NK-92 (cell line): ENCODE results near the gene SRSF5.

ENCODE experiments used
- DNase-seq: peaks from one replicate; lab custom pipeline; 2025; ENCODE audit not compliant: unreplicated experiment; lab: John Stamatoyannopoulos, UW

SRSF5 gene

DNA sequence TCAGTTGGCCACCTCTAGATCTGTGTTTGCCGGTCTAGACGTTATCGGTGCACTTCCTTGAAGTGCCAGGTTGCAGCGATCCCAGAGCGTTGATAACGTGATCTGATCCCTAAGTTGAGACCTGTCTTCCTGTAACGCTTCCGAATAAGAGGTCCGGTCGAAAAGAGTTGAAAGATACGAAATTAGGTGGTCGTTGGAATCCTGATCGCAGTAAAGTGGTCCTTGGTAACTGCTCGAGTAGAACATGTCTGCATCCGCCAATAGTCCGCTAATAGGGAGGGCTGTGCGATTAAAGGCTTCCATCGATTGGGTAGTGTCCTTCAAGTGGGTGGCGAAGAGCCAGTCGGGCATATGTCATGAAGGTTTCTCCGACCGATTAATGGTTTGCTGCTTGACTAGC is 2.7 kb downstream of the SRSF5 start:
- DNase-seq, result no peak

DNA sequence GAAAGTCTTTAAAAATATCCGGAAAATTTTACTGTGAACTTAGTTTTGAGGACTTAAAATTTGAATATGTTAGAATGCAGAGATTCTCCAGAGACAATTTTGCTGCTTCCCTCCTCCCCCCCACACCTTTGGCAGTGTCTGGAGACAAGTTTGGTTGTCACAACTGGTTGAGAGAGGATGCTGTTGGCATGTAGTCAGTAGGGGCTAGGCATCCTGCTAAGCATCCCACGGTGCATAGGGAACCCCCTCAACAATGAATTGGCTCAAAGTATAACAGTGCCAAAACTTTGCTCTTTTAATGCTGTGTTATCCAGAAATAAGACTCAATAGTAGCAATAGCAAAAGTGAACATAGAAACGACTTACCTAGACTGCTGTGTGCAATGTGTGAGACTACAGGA is 3.6 kb downstream of the SRSF5 start:
- no peak for DNase-seq

DNA sequence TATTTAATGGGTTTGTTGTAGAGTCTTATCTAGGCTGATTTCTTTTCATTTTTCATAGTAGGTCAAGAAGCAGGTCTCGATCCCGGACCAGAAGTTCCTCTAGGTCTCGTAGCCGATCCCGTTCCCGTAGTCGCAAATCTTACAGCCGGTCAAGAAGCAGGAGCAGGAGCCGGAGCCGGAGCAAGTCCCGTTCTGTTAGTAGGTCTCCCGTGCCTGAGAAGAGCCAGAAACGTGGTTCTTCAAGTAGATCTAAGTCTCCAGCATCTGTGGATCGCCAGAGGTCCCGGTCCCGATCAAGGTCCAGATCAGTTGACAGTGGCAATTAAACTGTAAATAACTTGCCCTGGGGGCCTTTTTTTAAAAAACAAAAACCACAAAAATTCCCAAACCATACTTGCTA is 4.2 kb downstream of the SRSF5 start:
- no peak for DNase-seq

DNA sequence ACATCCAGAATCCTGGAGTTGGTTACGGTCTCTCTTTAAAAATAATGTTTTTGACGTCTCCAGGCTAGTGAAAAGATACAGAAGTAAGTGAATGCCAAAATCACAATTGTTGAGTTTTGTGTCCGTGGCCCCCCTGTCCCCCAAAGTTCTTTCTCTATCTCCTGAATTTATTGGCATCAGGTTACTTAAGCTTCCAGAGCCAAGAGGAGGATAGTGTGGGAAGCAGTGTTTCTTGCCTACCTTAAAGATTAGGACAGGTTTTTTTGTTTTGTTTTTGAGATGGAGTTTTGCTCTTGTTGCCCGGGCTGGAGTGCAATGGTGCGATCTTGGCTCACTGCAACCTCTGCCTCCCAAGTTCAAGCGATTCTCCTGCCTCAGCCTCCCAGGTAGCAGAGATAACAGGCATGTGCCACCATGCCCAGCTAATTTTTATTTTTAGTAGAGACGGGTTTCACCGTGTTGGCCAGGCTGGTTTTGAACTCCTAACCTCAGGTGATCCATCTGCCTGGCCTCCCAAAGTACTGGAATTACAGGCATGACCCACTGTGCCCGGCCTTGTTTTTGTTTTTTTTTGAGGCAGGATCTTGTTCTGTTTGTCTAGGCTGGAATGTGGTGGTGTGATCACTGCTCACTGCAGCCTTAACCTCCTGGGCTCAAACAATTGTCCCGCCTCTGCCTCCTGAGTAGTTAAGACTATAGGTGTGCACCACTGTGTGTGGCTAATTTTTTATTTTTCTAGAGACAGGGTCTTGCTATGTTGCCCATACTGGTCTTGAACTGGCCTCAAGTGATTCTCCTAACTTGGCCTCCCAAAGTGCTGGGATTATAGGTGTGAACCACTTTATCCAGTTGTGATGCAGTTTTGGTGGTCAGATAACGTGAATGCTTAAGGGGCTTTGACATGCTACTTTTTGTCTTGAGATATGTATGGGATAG is 5.4 kb downstream of the SRSF5 start:
- DNase-seq, result no peak

DNA sequence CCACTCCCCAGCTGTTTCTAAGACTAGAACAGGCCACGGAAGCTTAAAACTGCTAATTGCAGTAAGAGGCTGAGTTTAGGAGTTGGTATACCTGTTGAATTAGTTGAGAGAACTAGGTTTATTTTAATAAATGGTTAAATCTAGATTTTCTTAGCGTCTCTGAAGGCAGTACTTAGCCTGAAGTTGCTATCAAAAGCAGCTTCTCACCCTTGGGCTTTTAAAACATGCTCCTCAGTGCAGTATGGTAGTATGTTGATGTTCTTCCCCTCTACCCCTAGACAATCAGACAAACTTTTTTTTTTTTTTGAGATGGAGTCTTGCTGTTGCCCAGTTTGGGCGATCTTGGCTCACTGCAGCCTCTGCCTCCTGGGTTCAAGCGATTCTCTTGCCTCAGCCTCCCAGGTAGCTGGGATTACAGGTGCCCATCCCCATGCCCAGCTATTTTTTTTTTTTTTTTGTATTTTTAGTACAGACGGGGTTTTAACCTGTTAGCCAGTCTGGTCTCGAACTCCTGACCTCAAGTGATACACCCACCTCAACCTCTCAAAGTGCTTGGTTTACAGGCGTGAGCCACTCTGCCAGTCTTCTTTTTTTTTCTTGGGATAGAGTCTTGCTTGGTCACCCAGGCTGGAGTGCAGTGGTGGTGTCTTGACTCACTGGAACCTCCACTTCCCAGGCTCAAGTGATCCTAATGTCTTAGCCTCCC is 6.8 kb downstream of the SRSF5 start:
- DNase-seq, result no peak

DNA sequence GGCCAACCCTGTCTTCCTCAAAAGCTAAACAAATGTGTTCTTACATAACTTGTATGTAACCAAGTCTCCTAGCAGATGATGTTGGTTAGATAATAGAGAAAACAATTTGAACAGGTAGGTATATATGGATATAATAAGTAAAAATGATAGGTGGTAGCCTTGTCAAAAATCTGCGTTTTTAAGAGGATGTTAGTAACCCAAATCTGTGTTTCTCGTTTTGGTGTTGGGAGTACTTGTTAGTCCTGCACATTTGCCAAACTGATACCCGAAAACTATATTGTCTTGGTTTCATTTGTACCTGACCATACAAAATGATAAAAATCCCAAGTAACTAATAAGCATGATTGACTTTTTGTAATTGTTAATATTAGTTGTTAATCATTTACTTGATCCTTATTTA is 8.1 kb downstream of the SRSF5 start:
- DNase-seq, result no peak

DNA sequence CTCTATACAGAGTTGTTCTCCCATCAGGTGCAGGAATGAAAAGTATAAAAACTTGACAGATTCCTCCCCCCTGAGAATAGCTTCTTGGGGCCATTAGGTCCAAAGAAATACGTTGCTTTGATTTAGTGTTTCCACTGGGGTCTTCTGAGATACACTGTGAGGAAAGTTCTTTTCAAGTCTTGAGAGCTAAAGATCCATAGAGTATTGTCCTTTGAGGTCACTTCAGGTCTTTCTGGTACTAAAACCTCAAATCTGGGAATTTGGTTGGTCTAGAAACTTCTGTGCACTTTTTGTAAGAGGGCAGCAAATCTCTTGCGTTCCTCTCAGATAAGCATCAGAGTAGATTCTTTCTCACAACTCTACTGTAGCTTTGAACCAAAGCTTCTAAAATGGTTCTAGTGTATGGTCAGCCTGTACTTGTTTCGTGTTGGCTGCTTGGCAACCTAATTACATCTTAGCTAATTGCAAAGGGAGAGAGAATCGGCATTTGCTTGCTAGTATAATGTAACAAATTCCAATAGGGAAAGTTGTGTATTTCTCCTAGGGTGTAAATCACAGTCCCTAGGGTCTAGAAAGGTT is 10.0 kb downstream of the SRSF5 start:
- DNase-seq, result no peak

DNA sequence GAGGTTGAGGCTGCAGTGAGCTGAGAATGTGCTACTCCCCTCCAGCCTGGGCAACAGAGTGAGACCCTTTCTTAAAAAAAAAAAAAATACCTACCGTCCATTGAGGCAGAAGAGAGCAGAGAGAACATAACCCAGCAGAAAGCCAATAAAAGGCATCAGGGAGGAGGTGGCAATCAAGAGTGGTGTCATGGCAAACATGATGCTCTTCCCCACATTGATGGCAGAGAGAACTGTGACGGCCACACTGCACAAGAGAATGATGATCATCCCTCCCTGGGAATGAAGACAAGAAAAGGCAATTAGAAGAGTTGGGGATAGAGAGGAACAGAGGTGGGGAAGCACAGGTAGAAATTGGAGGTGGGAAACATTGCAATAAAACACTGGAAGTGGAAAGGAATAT is 12.1 kb downstream of the SRSF5 start:
- no peak for DNase-seq

DNA sequence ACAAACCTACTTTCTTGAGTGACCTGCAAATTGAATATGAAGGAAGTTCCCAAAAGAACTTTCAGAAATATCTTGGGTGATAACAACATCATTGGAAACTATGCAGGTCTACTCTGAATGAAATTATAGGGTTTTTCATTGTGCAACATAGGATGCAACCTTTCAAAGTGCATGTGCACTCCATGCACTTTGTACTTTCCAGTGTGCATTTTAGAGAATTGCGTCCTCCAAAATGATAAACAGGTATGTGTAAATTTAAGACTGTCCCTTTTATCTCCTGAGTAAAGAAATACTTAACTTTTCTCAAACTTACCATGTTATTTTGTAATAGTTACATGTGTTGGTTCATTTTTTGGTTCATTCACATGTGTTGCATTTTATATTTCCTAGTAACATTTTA is 13.2 kb downstream of the SRSF5 start:
- DNase-seq, result no peak

DNA sequence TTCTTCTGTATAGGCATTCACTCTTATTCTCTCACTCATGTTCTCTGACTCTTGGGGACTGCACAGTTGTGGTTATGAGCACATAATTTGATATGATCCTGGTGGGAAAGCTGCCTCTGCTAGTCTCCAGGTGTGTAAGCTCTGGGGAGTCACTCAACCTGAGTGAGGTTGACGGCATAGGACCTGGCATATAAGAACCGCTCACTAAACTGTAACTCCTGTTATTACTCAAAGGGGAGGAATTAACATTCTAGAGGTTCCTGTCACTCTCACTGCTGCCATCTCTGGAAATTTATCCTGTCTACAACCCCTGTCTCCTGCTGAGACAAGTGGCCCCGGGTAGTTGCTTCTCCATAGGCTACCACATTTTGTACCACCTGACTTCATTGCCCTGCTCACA is 14.0 kb downstream of the SRSF5 start:
- DNase-seq, result no peak

DNA sequence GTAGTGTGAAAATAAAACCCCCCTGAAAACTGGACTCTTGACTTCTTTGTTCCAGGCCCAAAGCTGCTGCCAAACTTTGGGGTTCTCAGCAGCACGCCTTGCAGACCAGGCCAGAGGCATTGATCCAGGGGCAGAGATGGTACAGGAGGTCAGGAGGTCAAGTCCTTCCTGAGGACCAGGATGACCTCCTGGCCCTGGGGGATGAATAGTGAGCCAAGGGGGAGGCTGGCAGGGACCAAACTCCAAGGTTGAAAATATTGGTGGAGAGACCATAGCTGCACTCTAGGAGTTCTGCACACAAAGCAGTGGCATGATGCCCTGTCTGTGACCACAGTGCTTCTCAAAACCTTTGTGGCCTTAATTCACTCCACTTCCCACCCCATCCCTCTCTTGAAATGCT is 18.0 kb downstream of the SRSF5 start:
- no peak for DNase-seq

DNA sequence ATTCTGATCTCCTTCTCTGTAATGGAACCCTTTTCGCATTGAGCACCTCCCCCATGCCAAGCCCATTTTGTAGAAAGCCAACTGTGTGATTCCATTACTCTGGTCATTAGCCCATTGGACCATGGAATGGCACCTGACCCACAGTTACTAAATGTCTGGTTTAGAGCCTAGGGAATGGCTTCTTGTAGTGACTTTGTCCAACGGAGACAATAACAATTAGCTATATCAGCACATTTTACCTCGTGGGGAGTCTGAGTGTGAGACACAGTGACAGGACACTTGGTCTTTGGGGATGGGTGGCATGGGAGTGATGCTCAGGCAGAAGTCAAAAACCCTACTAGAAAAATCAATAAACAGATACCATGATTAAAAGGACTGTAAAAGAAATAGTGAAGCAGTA is 19.7 kb downstream of the SRSF5 start:
- DNase-seq, result no peak

DNA sequence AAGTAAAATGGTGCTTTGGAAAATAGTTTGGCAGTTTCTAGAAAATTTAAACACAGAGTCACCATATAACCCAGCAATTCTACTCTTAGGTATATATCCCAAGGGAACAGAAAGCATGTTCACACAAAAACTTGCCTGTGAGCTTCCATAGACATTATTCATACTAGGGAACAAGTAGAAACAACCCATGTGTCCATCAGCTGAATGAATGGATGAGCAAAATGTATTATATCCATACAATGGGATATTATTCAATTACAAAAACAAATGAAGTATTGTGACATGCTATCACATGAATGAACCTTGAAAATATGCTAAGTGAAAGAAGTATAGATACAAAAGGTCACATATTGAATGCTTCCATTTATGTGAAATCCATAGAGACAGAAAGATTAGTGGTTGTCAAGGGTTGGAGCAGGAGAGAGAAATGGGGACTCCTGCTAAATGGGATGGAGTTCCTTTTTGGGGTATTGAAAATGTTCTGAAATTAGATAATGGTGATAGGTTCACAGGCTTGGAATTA is 22.2 kb downstream of the SRSF5 start:
- no peak for DNase-seq

DNA sequence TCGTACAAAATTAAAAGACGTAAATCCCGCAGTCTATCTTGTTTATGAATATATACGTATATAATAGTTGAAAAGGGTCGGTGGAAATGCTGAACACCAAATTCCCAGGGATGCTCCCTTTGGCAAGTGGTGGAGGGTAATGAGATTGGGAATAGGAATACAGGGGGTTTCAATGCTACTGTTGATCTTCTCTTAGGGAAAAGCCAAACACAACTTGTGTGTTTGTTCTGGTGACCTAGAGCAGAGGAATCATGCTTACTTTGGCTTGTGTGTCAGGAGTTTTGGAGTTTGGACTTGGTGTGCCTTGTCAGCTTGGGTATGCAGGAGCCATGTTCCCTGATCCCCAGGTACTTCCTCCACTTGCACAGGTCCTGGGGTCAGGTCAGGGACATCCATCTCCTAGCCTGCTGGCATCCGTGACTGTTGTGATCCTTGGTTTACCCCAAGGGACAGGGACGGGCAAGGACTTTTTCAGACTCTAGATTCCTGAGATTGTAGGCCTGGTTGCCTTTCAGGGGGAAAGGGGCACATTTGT is 26.0 kb downstream of the SRSF5 start:
- DNase-seq, result no peak

DNA sequence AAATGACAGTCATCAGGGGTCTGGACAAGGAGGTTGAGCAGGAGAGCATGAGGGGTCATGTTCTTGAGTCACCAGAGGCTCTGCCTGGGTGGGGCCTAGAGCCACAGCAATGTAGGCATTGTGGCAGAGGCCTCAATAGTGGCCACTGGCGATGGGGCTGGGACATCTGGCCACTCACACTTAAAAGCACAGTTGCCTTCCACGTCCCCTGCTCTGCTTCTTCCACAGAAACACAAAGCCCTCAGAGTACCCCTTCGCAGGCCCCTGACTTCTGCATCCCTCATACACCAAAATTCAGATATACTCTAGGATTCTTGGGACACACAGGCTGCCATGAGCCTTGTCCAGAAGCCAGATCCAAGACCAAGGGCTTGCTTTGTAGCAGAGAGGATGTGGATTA is 27.8 kb downstream of the SRSF5 start:
- no peak for DNase-seq

DNA sequence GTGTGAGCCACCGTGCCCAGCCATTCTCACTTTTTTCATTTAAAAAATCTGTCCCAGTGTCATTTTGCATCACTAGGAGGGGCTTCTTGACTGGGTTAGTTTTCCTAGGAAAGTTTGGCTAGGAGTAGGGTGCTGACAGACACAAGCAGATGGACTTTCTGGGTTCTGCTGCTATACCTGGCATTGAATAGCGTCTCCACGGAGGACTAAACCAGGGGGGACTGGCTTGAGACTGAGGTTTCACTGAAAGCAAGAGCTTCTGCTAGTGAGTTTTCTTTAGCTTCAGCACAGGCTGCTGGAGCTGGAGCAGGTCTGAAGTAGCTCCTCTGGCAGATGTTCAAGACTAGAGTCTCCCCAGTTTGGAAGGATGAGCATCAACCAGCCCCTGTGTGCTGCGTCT is 28.7 kb downstream of the SRSF5 start:
- no peak for DNase-seq

DNA sequence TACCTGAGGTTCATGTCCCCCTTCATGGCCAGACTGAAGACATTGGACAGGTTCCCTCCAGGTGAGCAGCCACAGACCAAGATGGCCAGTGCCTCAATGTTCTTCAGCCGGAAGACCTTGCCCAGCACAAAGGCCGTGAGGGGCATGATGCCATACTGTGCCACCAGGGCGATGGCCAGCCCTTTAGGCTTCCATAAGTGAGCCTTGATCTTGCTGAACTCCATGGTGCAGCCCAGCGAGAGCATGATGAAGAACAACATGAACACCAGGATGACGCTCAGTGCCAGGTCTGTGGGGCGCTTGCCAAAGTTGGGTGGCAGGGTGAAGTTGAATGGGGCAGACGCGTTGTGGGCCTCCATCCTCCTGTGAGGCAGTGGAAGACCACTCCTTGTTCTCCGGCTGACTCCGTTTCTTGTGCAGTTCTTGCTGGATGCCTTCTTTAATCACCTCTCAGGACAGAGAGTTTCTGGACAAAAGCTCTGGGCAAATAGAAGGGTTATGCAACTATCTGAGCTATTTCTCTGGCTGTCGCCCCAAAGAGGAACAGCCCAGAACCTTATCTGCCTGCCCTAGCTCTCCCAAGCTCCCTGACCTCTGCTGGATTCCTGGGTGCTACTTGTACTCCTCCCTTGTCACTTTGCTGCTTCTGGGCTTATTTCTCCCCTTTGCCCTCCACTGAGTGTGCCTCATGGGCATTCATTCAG is 30.0 kb downstream of the SRSF5 start, which contains the start of gene SLC10A1:
TSS of gene SLC10A1 (minus strand) at position 445 of the 704 bp plus-strand sequence. CDS start at position 359, 86 bp downstream.
- DNase-seq, result no peak

DNA sequence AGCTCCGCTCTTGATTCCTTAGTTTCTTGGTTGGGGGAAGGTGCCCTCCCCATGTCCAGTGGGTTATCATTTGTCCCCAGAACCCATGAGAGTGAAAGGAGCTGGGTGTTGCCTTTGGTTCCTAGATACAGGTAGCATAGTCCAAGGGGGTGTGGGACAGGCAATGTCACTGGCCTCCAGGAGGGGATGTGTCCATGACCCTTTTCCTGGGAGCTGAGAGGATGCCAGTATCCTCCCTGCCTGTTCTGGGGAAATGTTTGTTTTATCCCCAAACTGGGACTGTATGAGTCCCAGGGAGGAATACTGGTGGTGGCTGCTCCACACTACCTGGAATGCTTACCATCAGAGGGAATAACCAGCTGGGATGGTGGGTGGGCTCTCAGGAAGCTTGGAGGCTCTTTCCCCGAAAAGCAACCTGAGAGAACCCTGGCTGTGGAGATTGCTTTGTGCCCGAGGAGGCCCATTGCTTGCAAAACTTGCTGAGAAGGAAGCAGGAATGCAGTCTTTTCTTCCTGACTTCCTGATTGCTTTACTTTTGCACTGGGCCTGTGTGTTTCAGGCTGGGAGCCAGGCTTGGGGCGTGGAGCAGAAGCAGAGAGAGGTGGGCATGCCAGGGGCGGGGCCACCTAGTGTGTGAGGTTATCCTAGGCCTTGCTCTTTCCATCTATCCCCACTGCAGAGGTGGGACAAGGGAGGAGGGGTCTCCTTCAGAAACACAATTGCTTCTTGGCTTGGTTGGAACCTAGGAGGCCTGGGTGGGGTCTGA is 30.8 kb downstream of the SRSF5 start:
- DNase-seq, result no peak

DNA sequence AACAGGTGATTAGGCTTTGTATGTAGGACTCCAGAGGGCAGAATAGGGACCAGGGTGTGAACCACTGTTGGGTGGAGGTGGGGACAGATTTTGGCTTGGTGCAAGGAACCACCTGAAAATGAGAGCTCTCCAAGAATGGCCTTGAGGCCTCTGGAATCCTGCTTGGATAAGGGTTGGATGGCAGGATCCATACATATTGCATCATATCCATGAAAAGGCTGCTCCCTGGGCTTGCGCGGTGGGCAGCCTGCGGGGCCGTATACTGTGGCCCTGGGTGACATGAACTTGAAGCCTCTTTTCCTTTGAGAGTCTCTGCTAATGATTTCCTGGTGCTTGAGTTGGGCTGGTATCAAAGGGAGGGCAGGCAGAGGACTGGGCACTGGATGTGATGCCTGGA is 31.4 kb downstream of the SRSF5 start:
- no peak for DNase-seq

DNA sequence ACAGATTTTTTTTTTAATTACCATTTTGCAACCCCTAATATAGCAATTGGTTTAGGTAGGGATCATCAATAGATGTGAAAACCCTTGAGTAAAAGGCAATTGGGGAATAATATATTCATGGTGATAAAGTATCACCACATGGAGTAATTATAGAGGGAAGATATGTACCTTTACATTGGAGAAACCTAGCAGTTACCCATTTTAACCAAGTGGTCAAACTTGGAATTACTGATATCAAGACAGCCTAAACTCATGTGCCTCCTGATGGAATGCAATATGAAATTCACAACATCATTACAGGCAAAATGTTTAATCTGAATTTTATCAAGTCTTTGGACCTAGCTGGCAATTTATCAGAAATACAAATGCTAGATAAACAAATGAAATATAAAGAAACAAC is 36.8 kb downstream of the SRSF5 start:
- no peak for DNase-seq
